PC-9 (cell line): ENCODE measurements around the gene MRPL48. TPM values are rescaled to one million over a fixed set of nuclear protein-coding genes. Genes with fewer than 3 reads are reported as not detected.
A peak's percentile ranks its signal among the peaks of the same experiment; 100 is the strongest.

Experiments used
- BruUV-seq: library from RNA; stranded (reverse); fragments of 400-500 nt; replicated peaks from 2 replicates; lab custom pipeline; 2021; lab: Mats Ljungman, UMichigan
- CTCF ChIA-PET: fragments of 300-600 bp; sonication (Branson Sonifier 250); formaldehyde crosslinking; loops from one replicate; lab custom pipeline; 2022; ENCODE audit warnings: antibody characterized with exemption; lab: Charles Lee
- POLR2A ChIA-PET: fragments of 300-600 bp; sonication (Branson Sonifier 250); formaldehyde crosslinking; loops from one replicate; lab custom pipeline; 2022; ENCODE audit warnings: antibody characterized with exemption; ENCODE audit not compliant: unreplicated experiment; lab: Charles Lee
- DNase-seq, 2 experiments: peaks; one replicate each; pipeline versions ENCODE4 v3.0.0 to v3.0.0-alpha.2; 2015 to 2022; ENCODE audit warnings: mixed read lengths in 1 of 2
- H2AFZ ChIP-seq: fragments of 200-600 bp; sonication (generic); 2 replicates; pipeline ENCODE4 v1.8.1; 2017; ENCODE audit warnings: antibody characterized with exemption
- H3F3A ChIP-seq: fragments of 200-600 bp; sonication (generic); 2 replicates; pipeline ENCODE4 v1.8.1; 2017; ENCODE audit warnings: antibody characterized with exemption, mild to moderate bottlenecking, low read depth; ENCODE audit not compliant: insufficient read depth
- H3K27ac ChIP-seq: fragments of 200-600 bp; sonication (generic); 2 replicates; pipeline ENCODE4 v1.6.1; 2016; ENCODE audit warnings: mixed run types
- H3K27me3 ChIP-seq: fragments of 200-600 bp; sonication (generic); 2 replicates; pipeline ENCODE4 v1.6.1; 2016; ENCODE audit warnings: low read depth, mixed run types; ENCODE audit not compliant: insufficient read depth
- H3K36me3 ChIP-seq: fragments of 200-600 bp; sonication (generic); 2 replicates; pipeline ENCODE4 v1.6.1; 2016; ENCODE audit warnings: low read depth, mixed run types
- H3K4me1 ChIP-seq: fragments of 200-600 bp; sonication (generic); replicated peaks from 2 replicates; pipeline ENCODE4 v1.6.1; 2016; ENCODE audit warnings: mixed run types; ENCODE audit not compliant: insufficient read depth
- H3K4me2 ChIP-seq: fragments of 200-600 bp; sonication (generic); 2 replicates; pipeline ENCODE4 v1.6.1; 2017; ENCODE audit warnings: mixed run types
- H3K4me3 ChIP-seq: fragments of 200-600 bp; sonication (generic); 2 replicates; pipeline ENCODE4 v1.6.1; 2016; ENCODE audit warnings: mixed run types
- H3K79me2 ChIP-seq: fragments of 200-600 bp; sonication (generic); 2 replicates; pipeline ENCODE4 v1.6.1; 2017; ENCODE audit warnings: low read depth, mixed run types
- H3K9me2 ChIP-seq: fragments of 200-600 bp; sonication (generic); 2 replicates; pipeline ENCODE4 v1.8.1; 2017; ENCODE audit warnings: mild to moderate bottlenecking; ENCODE audit not compliant: insufficient read depth
- H3K9me3 ChIP-seq: fragments of 200-600 bp; sonication (generic); 2 replicates; pipeline ENCODE4 v1.8.1; 2016; ENCODE audit warnings: low read depth; ENCODE audit not compliant: insufficient read depth
- H4K20me1 ChIP-seq: fragments of 200-600 bp; sonication (generic); 2 replicates; pipeline ENCODE4 v1.8.1; 2017; ENCODE audit not compliant: insufficient read depth
- CTCF ChIP-seq: fragments of 200-600 bp; sonication (generic); conservative IDR thresholded peaks from 2 replicates; pipeline ENCODE4 v1.6.1; 2017; ENCODE audit warnings: mixed run types, antibody characterized with exemption, mild to moderate bottlenecking, moderate library complexity
- EZH2 ChIP-seq: fragments of 200-600 bp; sonication (generic); IDR thresholded peaks from 2 replicates; pipeline ENCODE4 v1.8.0; 2017; ENCODE audit warnings: antibody characterized with exemption, low read depth
- intact Hi-C: fragments of 100-400 bp; cut with micrococcal nuclease; formaldehyde crosslinking; loops from one replicate; pipeline ENCODE4 v1.10.0; 2022; ENCODE audit not compliant: unreplicated experiment
- total RNA-seq: library from RNA; stranded (reverse); gene quantifications from 2 replicates; pipeline ENCODE4 v1.2.3, GENCODE V29; 2021

MRPL48 gene
- total RNA-seq, 1 experiment from 2014 or later = 64.5 TPM

DNA sequence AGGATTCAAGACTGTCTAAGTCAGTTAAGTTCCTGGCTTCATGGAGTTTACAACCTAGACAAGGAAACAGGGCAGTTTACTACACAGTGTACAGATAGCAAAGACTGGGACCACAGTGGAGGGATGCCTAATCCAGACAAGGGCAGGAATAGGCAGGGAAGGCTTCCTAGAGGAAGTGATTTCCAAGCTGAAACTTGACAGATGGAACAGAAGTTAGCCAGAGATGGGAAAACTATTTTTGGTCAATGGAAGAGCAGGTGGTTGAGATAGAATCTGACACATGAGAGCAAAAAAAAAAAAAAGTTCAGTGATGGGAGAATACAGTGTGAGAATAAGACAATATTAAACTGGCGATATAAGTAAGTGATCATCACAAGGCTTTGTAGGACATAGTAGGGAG lies 87.7 kb downstream of the MRPL48 start:
- peak overlapping the region; percentile 93 for H3K4me3 ChIP-seq
- TF ChIP-seq EZH2 (no peak), CTCF (no peak)
- H3K27me3 ChIP-seq = no peaks in the 10 kb centered on the region
- POLR2A ChIA-PET = interaction anchor here (0.7 kb wide), 1 partner anchor 79 kb away, joined by 5 read pairs; no protein-coding TSS in a partner anchor
- DNase-seq = no peak
- H2AFZ ChIP-seq = no peak overlapping the region
- intact Hi-C loops = no loop called here
- H3K79me2 ChIP-seq = peaks cover 50% of the 10 kb centered on the region
- H3K4me2 ChIP-seq = peak overlapping the region; percentile 82
- H3K9me3 ChIP-seq = no peaks in the 10 kb centered on the region
- no peaks in the 10 kb centered on the region; the same call in 1 of the 2 replicates for H4K20me1 ChIP-seq
- no TSS peak for BruUV-seq
- H3K9me2 ChIP-seq = no peaks in the 10 kb centered on the region
- peaks cover 38% of the 10 kb centered on the region for H3K36me3 ChIP-seq
- H3F3A ChIP-seq = peaks cover 30% of the 10 kb centered on the region
- peak overlapping the region; percentile 95 for H3K27ac ChIP-seq
- CTCF ChIA-PET = no interaction called here
- H3K4me1 ChIP-seq = peaks cover 23% of the 10 kb centered on the region

GRCh38 chr11:73875840-73876239 lies 88.2 kb downstream of the MRPL48 start:
- Histone ChIP-seq H4K20me1 (no peaks in the 10 kb centered on the region; the same call in 1 of the 2 replicates), H3K4me2 (peak overlapping the region; percentile 82), H3K36me3 (peaks cover 38% of the 10 kb centered on the region), H3K27me3 (no peaks in the 10 kb centered on the region), H3F3A (peaks cover 26% of the 10 kb centered on the region), H3K4me1 (peaks cover 23% of the 10 kb centered on the region), H3K9me2 (no peaks in the 10 kb centered on the region), H3K9me3 (no peaks in the 10 kb centered on the region), H3K27ac (peak overlapping the region; percentile 95), H3K79me2 (peaks cover 50% of the 10 kb centered on the region), H3K4me3 (peak overlapping the region; percentile 93), H2AFZ (peak overlapping the region; percentile 94)
- POLR2A ChIA-PET = interaction anchor here (0.7 kb wide), 1 partner anchor 79 kb away, joined by 5 read pairs; no protein-coding TSS in a partner anchor
- DNase-seq = peak in 1 of 2 experiments; percentile 5
- BruUV-seq = TSS peak; percentile 76
- TF ChIP-seq EZH2 = no peak
- no peak for TF ChIP-seq CTCF
- intact Hi-C loops = no loop called here
- CTCF ChIA-PET = no interaction called here

GRCh38 chr11:73876424-73877310 lies 89.0 kb downstream of the MRPL48 start, which contains the start of the genes COA4 and PAAF1:
TSS of gene COA4 (minus strand) at chr11:73876846. CDS start at chr11:73873378, 3,468 bp downstream.
TSS of gene PAAF1 (plus strand) at chr11:73876999. CDS start at chr11:73877022, 23 bp downstream.
- Histone ChIP-seq H3K9me2 (no peaks in the 10 kb centered on the region), H3F3A (peaks cover 17% of the 10 kb centered on the region), H3K4me1 (peaks cover 23% of the 10 kb centered on the region), H3K27ac (peak within 1 kb of the TSS; percentile 95), H3K4me3 (peak within 1 kb of the TSS; percentile 93), H3K36me3 (peaks cover 33% of the 10 kb centered on the region), H2AFZ (peak within 1 kb of the TSS; percentile 94), H4K20me1 (no peaks in the 10 kb centered on the region; the same call in 1 of the 2 replicates), H3K4me2 (peak within 1 kb of the TSS; percentile 82), H3K9me3 (no peaks in the 10 kb centered on the region), H3K79me2 (peaks cover 50% of the 10 kb centered on the region), H3K27me3 (no peaks in the 10 kb centered on the region)
- DNase-seq = peak; percentile 95 to 98
- POLR2A ChIA-PET = interaction anchor here (0.6 to 0.7 kb wide), 2 partner anchors 97 to 380 kb away, joined by 3 to 6 read pairs; no protein-coding TSS in a partner anchor
- TF ChIP-seq CTCF (no peak), EZH2 (no peak)
- CTCF ChIA-PET = no interaction called here
- intact Hi-C loops = no loop called here
- BruUV-seq = no TSS peak
